Panc1 (cell line): ENCODE results near the gene C11orf68.

Experiments used
- POLR2AphosphoS5 ChIP-seq: IDR thresholded peaks from 2 replicates; pipeline ENCODE4 v1.6.1; 2012; ENCODE audit warnings: mild to moderate bottlenecking, low read depth, low read length, moderate library complexity
- TCF7L2 ChIP-seq: IDR thresholded peaks from 2 replicates; pipeline ENCODE4 v1.6.1; 2011; ENCODE audit warnings: mild to moderate bottlenecking, low read depth, low read length, inconsistent platforms
- TF ChIP-seq, protein P1 (sequence below): fragments of 450-650 bp; IDR thresholded peaks from 2 replicates; pipeline ENCODE4 v1.5.1; 2017; ENCODE audit warnings: mild to moderate bottlenecking
- TF ChIP-seq, protein P2 (sequence below), 2 experiments: IDR thresholded peaks; 2 replicates each; pipeline ENCODE4 v1.6.1; 2011 to 2012; ENCODE audit warnings: low read depth in 2 of 2, control low read depth in 1 of 2, low read length in 1 of 2, mild to moderate bottlenecking in 1 of 2, moderate library complexity in 1 of 2; ENCODE audit not compliant: insufficient read depth in 1 of 2

DNA sequence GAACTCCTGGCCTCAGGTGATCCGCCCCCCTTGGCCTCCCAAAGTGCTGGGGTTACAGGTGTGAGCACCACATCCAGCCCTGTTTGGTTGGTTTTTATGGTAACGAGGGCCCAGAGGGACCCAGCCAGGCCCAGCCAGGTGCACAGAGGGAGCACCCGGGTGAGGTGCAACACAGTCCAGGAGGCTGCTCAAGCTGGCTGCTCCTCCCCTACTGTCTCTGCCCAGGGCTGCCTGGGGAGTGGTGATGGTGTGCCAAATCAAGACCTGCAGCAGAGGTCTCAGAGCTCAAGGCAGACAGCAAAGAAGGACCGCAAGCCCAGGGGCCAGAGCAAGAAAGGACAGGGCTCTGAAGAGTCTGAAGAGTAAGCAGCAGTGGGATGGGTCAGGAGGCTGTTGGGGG lies 27.8 kb upstream of the C11orf68 start:
- TF ChIP-seq POLR2AphosphoS5: no peak
- TF ChIP-seq, protein P1, sequence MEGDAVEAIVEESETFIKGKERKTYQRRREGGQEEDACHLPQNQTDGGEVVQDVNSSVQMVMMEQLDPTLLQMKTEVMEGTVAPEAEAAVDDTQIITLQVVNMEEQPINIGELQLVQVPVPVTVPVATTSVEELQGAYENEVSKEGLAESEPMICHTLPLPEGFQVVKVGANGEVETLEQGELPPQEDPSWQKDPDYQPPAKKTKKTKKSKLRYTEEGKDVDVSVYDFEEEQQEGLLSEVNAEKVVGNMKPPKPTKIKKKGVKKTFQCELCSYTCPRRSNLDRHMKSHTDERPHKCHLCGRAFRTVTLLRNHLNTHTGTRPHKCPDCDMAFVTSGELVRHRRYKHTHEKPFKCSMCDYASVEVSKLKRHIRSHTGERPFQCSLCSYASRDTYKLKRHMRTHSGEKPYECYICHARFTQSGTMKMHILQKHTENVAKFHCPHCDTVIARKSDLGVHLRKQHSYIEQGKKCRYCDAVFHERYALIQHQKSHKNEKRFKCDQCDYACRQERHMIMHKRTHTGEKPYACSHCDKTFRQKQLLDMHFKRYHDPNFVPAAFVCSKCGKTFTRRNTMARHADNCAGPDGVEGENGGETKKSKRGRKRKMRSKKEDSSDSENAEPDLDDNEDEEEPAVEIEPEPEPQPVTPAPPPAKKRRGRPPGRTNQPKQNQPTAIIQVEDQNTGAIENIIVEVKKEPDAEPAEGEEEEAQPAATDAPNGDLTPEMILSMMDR: no peak
- TF ChIP-seq TCF7L2: no peak
- TF ChIP-seq, protein P2, sequence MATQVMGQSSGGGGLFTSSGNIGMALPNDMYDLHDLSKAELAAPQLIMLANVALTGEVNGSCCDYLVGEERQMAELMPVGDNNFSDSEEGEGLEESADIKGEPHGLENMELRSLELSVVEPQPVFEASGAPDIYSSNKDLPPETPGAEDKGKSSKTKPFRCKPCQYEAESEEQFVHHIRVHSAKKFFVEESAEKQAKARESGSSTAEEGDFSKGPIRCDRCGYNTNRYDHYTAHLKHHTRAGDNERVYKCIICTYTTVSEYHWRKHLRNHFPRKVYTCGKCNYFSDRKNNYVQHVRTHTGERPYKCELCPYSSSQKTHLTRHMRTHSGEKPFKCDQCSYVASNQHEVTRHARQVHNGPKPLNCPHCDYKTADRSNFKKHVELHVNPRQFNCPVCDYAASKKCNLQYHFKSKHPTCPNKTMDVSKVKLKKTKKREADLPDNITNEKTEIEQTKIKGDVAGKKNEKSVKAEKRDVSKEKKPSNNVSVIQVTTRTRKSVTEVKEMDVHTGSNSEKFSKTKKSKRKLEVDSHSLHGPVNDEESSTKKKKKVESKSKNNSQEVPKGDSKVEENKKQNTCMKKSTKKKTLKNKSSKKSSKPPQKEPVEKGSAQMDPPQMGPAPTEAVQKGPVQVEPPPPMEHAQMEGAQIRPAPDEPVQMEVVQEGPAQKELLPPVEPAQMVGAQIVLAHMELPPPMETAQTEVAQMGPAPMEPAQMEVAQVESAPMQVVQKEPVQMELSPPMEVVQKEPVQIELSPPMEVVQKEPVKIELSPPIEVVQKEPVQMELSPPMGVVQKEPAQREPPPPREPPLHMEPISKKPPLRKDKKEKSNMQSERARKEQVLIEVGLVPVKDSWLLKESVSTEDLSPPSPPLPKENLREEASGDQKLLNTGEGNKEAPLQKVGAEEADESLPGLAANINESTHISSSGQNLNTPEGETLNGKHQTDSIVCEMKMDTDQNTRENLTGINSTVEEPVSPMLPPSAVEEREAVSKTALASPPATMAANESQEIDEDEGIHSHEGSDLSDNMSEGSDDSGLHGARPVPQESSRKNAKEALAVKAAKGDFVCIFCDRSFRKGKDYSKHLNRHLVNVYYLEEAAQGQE (IDR thresholded peaks at IDR 0.05; ENCODE audit: insufficient read depth in 1 of 2, low read depth in 2 of 2, low read length in 1 of 2): no peak
